ENCODE results near the gene ITGA6.

The ITGA6 gene

DNA sequence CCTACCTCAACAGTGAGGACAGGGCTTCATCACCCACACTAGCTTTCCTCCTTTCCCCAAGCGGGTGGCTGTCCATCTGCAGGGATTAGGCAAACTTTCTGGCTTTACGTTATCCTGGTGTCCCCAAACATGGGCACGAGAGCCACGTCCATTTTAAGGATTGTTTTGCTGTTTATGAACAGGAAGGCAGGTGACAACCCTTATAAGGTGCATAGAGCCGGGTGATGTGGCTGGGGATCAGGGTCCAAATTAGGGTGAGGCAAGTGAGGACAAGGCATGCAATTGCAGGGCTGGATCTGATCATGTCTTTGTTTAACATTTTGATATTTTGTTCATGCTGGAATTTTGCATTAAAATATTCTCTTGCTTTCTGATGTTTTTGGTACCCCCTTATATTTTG lies 27.6 kb upstream of the ITGA6 start:
- TF ChIP-seq, protein P1, sequence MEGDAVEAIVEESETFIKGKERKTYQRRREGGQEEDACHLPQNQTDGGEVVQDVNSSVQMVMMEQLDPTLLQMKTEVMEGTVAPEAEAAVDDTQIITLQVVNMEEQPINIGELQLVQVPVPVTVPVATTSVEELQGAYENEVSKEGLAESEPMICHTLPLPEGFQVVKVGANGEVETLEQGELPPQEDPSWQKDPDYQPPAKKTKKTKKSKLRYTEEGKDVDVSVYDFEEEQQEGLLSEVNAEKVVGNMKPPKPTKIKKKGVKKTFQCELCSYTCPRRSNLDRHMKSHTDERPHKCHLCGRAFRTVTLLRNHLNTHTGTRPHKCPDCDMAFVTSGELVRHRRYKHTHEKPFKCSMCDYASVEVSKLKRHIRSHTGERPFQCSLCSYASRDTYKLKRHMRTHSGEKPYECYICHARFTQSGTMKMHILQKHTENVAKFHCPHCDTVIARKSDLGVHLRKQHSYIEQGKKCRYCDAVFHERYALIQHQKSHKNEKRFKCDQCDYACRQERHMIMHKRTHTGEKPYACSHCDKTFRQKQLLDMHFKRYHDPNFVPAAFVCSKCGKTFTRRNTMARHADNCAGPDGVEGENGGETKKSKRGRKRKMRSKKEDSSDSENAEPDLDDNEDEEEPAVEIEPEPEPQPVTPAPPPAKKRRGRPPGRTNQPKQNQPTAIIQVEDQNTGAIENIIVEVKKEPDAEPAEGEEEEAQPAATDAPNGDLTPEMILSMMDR (IDR thresholded peaks at IDR 0.05; ENCODE audit: low read depth, low read length, poor library complexity, severe bottlenecking) = no peak
- no peak for TF ChIP-seq EZH2phosphoT487 (IDR thresholded peaks at IDR 0.05; ENCODE audit: borderline replicate concordance, low read length)

DNA sequence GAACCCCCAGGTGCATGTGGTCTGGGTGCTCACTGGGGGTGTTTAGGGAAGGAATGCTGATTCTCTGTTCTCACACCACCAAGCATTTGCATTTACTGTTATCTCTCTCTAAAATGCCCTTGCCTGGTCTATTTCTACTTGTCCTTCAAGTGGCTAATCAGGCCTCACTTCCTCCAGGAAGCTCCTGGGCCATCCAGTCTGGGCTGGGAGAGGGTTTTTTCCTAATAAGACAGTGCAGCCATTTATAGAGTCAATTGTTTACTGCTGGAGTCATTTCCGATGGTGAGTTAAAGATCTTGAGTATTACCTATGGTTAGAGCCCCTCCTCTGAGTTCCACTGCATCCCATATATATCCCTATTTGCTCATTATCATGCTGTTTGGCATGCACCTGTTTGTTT lies 25.2 kb upstream of the ITGA6 start:
- Histone ChIP-seq H3K4me1 (ENCODE audit: control insufficient read depth, low read length) (no peaks in the 10 kb centered on the region), H3F3A (ENCODE audit: control insufficient read depth, insufficient read depth) (no peaks in the 10 kb centered on the region), H3K79me2 (ENCODE audit: control insufficient read depth, low read length) (no peaks in the 10 kb centered on the region), H3K27me3 (ENCODE audit: control insufficient read depth, low read length) (no peaks in the 10 kb centered on the region), H3K9me3 (ENCODE audit: control insufficient read depth, insufficient read depth, low read length) (no peaks in the 10 kb centered on the region), H3K4me2 (ENCODE audit: low read length) (no peak overlapping the region), H3K4me3 (ENCODE audit: low read length) (no peak overlapping the region), H3K36me3 (ENCODE audit: control insufficient read depth, low read length) (no peaks in the 10 kb centered on the region), H3K27ac (ENCODE audit: low read depth, low read length) (no peak overlapping the region), H3K9me2 (replicated peaks; ENCODE audit: control insufficient read depth, low read length) (no peaks in the 10 kb centered on the region), H4K20me1 (ENCODE audit: control insufficient read depth, insufficient read depth, low read depth, low read length) (no peaks in the 10 kb centered on the region)
- TF ChIP-seq, protein P1 (IDR thresholded peaks at IDR 0.05; ENCODE audit: low read depth, low read length, poor library complexity, severe bottlenecking) = no peak
- no peak for TF ChIP-seq EZH2phosphoT487 (IDR thresholded peaks at IDR 0.05; ENCODE audit: borderline replicate concordance, low read length)

More for the DNA sequence above, 27.6 kb upstream of the ITGA6 start:
- Histone ChIP-seq H3K79me2 (ENCODE audit: control insufficient read depth, low read length) (no peaks in the 10 kb centered on the region), H3K4me2 (ENCODE audit: low read length) (no peak overlapping the region), H3K27me3 (ENCODE audit: control insufficient read depth, low read length) (peaks cover 3% of the 10 kb centered on the region; the same call in 1 of the 2 replicates), H4K20me1 (ENCODE audit: control insufficient read depth, insufficient read depth, low read depth, low read length) (no peaks in the 10 kb centered on the region), H3K4me3 (ENCODE audit: low read length) (no peak overlapping the region), H3K9me3 (ENCODE audit: control insufficient read depth, insufficient read depth, low read length) (no peaks in the 10 kb centered on the region), H3K4me1 (ENCODE audit: control insufficient read depth, low read length) (no peaks in the 10 kb centered on the region), H3K9me2 (replicated peaks; ENCODE audit: control insufficient read depth, low read length) (no peaks in the 10 kb centered on the region), H3K27ac (ENCODE audit: low read depth, low read length) (no peak overlapping the region), H3F3A (ENCODE audit: control insufficient read depth, insufficient read depth) (no peaks in the 10 kb centered on the region), H3K36me3 (ENCODE audit: control insufficient read depth, low read length) (no peaks in the 10 kb centered on the region)

DNA sequence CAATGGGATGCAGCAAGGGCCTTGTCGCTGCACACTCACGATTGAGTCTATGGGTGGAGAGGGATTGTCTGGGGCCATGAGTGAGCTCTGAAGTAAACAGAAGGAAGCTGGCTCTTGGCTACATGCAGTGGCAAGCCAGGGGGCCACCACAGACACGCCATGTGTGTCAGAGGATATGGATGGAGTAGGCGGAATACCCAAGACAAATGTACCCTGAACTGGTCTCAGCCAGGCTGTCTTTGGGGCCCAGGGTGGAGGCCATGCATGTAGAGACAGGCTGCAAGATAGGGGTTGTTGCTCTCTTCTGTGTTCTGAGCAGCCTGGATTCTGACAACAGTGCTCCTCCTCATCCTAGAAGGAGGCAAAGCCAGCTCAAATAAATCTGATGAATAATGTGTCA lies 24.0 kb upstream of the ITGA6 start:
- no peaks in the 10 kb centered on the region for H3K36me3 ChIP-seq (ENCODE audit: control insufficient read depth, low read length)
- H3K27me3 ChIP-seq (ENCODE audit: control insufficient read depth, low read length) = peaks cover 3% of the 10 kb centered on the region; the same call in 1 of the 2 replicates
- no peak overlapping the region for H3K27ac ChIP-seq (ENCODE audit: low read depth, low read length)
- TF ChIP-seq, protein P1 (IDR thresholded peaks at IDR 0.05; ENCODE audit: low read depth, low read length, poor library complexity, severe bottlenecking) = no peak
- no peak for TF ChIP-seq EZH2phosphoT487 (IDR thresholded peaks at IDR 0.05; ENCODE audit: borderline replicate concordance, low read length)
- H3K9me3 ChIP-seq (ENCODE audit: control insufficient read depth, insufficient read depth, low read length) = no peaks in the 10 kb centered on the region
- H3K9me2 ChIP-seq (replicated peaks; ENCODE audit: control insufficient read depth, low read length) = no peaks in the 10 kb centered on the region
- H3K4me3 ChIP-seq (ENCODE audit: low read length) = no peak overlapping the region
- no peaks in the 10 kb centered on the region for H4K20me1 ChIP-seq (ENCODE audit: control insufficient read depth, insufficient read depth, low read depth, low read length)
- no peaks in the 10 kb centered on the region for H3K4me1 ChIP-seq (ENCODE audit: control insufficient read depth, low read length)
- no peaks in the 10 kb centered on the region for H3K79me2 ChIP-seq (ENCODE audit: control insufficient read depth, low read length)
- H3F3A ChIP-seq (ENCODE audit: control insufficient read depth, insufficient read depth) = no peaks in the 10 kb centered on the region
- no peak overlapping the region for H3K4me2 ChIP-seq (ENCODE audit: low read length)

All from DOHH2 (cell line).